Measurements from ENCODE around the gene NOL9. TPM values are rescaled to one million over a fixed set of nuclear protein-coding genes. Genes with fewer than 3 reads are reported as not detected.
A peak's percentile ranks its signal among the peaks of the same experiment; 100 is the strongest.

The NOL9 gene
- total and polyA plus RNA-seq, 2 donors (not counting 3 experiments of a cell fraction or from before 2014, with no cell fraction given) = 14.1 to 42.9 TPM

GRCh38 chr1:6580593-6581409, 26.5 kb upstream of the NOL9 start:
- no peaks in the 10 kb centered on the region for H3K9me1 ChIP-seq (replicated peaks; ENCODE audit: control insufficient read depth, extremely low read depth, insufficient read depth, low read length)
- TF ChIP-seq EZH2 (IDR thresholded peaks at IDR 0.05; ENCODE audit: borderline replicate concordance, low read depth, low read length, severe bottlenecking) (no peak), FOS (IDR thresholded peaks at IDR 0.05; ENCODE audit: borderline replicate concordance, insufficient read depth, low read length) (no peak), POLR2AphosphoS5 (IDR thresholded peaks at IDR 0.05; ENCODE audit: insufficient read depth, low read depth, low read length) (no peak), POLR2A (IDR thresholded peaks at IDR 0.05; ENCODE audit: low read depth, low read length) (no peak), JUN (IDR thresholded peaks at IDR 0.05; ENCODE audit: borderline replicate concordance, insufficient read depth, insufficient read length, low read depth) (no peak)
- TF ChIP-seq, protein P1, sequence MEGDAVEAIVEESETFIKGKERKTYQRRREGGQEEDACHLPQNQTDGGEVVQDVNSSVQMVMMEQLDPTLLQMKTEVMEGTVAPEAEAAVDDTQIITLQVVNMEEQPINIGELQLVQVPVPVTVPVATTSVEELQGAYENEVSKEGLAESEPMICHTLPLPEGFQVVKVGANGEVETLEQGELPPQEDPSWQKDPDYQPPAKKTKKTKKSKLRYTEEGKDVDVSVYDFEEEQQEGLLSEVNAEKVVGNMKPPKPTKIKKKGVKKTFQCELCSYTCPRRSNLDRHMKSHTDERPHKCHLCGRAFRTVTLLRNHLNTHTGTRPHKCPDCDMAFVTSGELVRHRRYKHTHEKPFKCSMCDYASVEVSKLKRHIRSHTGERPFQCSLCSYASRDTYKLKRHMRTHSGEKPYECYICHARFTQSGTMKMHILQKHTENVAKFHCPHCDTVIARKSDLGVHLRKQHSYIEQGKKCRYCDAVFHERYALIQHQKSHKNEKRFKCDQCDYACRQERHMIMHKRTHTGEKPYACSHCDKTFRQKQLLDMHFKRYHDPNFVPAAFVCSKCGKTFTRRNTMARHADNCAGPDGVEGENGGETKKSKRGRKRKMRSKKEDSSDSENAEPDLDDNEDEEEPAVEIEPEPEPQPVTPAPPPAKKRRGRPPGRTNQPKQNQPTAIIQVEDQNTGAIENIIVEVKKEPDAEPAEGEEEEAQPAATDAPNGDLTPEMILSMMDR (IDR thresholded peaks at IDR 0.05; ENCODE audit: extremely low read depth in 1 of 2, insufficient read depth in 1 of 2, low read depth in 1 of 2, low read length in 2 of 2) = peak in 1 of 2 donors; percentile 22
- H3K36me3 ChIP-seq (ENCODE audit: control insufficient read depth in 2 of 2, extremely low read depth in 1 of 2, insufficient read depth in 2 of 2, low read length in 2 of 2) = no peaks in the 10 kb centered on the region
- peak overlapping the region; percentile 65 for H2AFZ ChIP-seq (ENCODE audit: low read depth, low read length)
- ChIA-PET CTCF (interaction anchor here (0.9 to 1.8 kb wide), 6 partner anchors 20 to 95 kb away, joined by 3 to 15 read pairs (median 7); partner anchors contain the start of genes NOL9 and TAS1R1), POLR2A (interaction anchor here (0.7 to 1.8 kb wide), 4 partner anchors 19 to 115 kb away, joined by 3 to 6 read pairs (median 6); partner anchors contain the start of gene KLHL21)
- H3K4me3 ChIP-seq (replicated peaks in 1 of 3; ENCODE audit: insufficient read depth in 1 of 3, low read depth in 1 of 3, low read length in 3 of 3) = peak overlapping the region; percentile 57 to 98 (median 65)
- no peaks in the 10 kb centered on the region for H4K20me1 ChIP-seq (replicated peaks; ENCODE audit: control insufficient read depth, extremely low read depth, insufficient read depth, low read length)
- H3K27ac ChIP-seq (ENCODE audit: insufficient read depth, low read depth, low read length) = peak overlapping the region; percentile 41
- H3K9ac ChIP-seq (replicated peaks; ENCODE audit: extremely low read depth, insufficient read depth, low read length) = peak overlapping the region; percentile 39
- no TSS peak for BruUV-seq (replicated peaks)
- H3K4me2 ChIP-seq (ENCODE audit: insufficient read depth, low read length) = peak overlapping the region; percentile 75
- dilution Hi-C loops (cut with MboI; ENCODE audit: extremely low pct_ligation_motif_present, low sequenced_read_pairs) = no loop called here
- peaks cover 11% of the 10 kb centered on the region for H3K79me2 ChIP-seq (ENCODE audit: control insufficient read depth, insufficient read depth, low read length)
- DNase-seq (ENCODE audit: low read depth, low spot score) = peak; percentile 30
- intact Hi-C loops (cut with micrococcal nuclease) = loop anchor here (1.0 kb wide), 2 partner anchors 20 to 32 kb away; partner anchors contain the start of gene PHF13
- H3K27me3 ChIP-seq (ENCODE audit: control insufficient read depth in 2 of 2, insufficient read depth in 2 of 2, low read length in 2 of 2) = no peaks in the 10 kb centered on the region
- no peak for FAIRE-seq
- H3K4me1 ChIP-seq (ENCODE audit: control insufficient read depth, extremely low read depth, insufficient read depth, low read length) = peaks cover 14% of the 10 kb centered on the region
- H3K9me3 ChIP-seq (replicated peaks; ENCODE audit: control insufficient read depth, insufficient read depth, low read length) = no peaks in the 10 kb centered on the region

All from endothelial cell of umbilical vein (primary cell).